IMR-90 (cell line): ENCODE measurements around the gene SCPEP1.

Experiments
- CEBPB ChIP-seq: IDR thresholded peaks from 2 replicates; pipeline ENCODE4 v1.6.1; 2012; ENCODE audit warnings: low read depth, low read length, improper control_type of control experiment
- CTCF ChIP-seq: conservative IDR thresholded peaks from 2 replicates; pipeline ENCODE4 v1.5.1; 2012; ENCODE audit warnings: mild to moderate bottlenecking, low read depth, low read length, improper control_type of control experiment
- MXI1 ChIP-seq: IDR thresholded peaks from 2 replicates; pipeline ENCODE4 v1.6.1; 2012; ENCODE audit warnings: low read depth, mild to moderate bottlenecking, low read length, moderate library complexity, borderline replicate concordance
- POLR2A ChIP-seq: IDR thresholded peaks from 2 replicates; pipeline ENCODE4 v1.6.1; 2012; ENCODE audit warnings: mild to moderate bottlenecking, low read depth, low read length
- RAD21 ChIP-seq: IDR thresholded peaks from 2 replicates; pipeline ENCODE4 v1.6.1; 2012; ENCODE audit warnings: low read length, improper control_type of control experiment

- TF ChIP-seq CTCF (no peak), POLR2A (no peak), CEBPB (no peak), MXI1 (no peak), RAD21 (no peak)
These were observed 14.4 kb downstream of the SCPEP1 start for GRCh38 chr17:56992364-56992763.
